Measurements from ENCODE around the gene TSPO2.

GRCh38 chr6:41080621-41081020 is 38.4 kb downstream of the TSPO2 start:
- TF ChIP-seq EP300 (IDR thresholded peaks at IDR 0.05; ENCODE audit: low read length) (no peak), CBFA2T2 (conservative IDR thresholded peaks at IDR 0.05) (no peak), ZFP36 (IDR thresholded peaks at IDR 0.05; ENCODE audit: low read depth, low read length, partially characterized antibody) (no peak), CTCF (IDR thresholded peaks at IDR 0.05 in 2 of 3, conservative IDR thresholded peaks at IDR 0.05 in 1 of 3; ENCODE audit: insufficient read depth in 2 of 3, low read depth in 1 of 3, low read length in 3 of 3) (no peak), EZH2 (IDR thresholded peaks at IDR 0.05; ENCODE audit: borderline replicate concordance, low read depth, low read length) (no peak), TAF1 (IDR thresholded peaks at IDR 0.05; ENCODE audit: control insufficient read depth, extremely low read depth, insufficient read depth, low read length, severe bottlenecking) (no peak), HINFP (tag; conservative IDR thresholded peaks at IDR 0.05; ENCODE audit: low read depth) (no peak), THRAP3 (IDR thresholded peaks at IDR 0.05; ENCODE audit: borderline replicate concordance) (no peak), SFPQ (IDR thresholded peaks at IDR 0.05; ENCODE audit: low read depth, low read length) (no peak), POLR2AphosphoS5 (IDR thresholded peaks at IDR 0.05; ENCODE audit: control insufficient read depth, insufficient read depth, low read depth, low read length) (no peak)

Data from K562 (cell line).